GM18867 (cell line): ENCODE data around the gene ATRNL1.

Experiments used
- ATAC-seq: cut with Tn5 transposase; IDR thresholded peaks from one replicate; pipeline ENCODE4 v1.9.1; 2021; ENCODE audit warnings: mild to moderate bottlenecking, moderate library complexity; ENCODE audit not compliant: unreplicated experiment

Gene ATRNL1

GRCh38 chr10:115867305-115867704, 774.1 kb downstream of the ATRNL1 start:
- ATAC-seq: no peak

GRCh38 chr10:115871855-115872254, 778.7 kb downstream of the ATRNL1 start:
- ATAC-seq: no peak

- no peak for ATAC-seq
Observed at GRCh38 chr10:115875172-115875571, 782.0 kb downstream of the ATRNL1 start.

GRCh38 chr10:115879372-115880089, 786.4 kb downstream of the ATRNL1 start:
- ATAC-seq: peak; percentile 92

GRCh38 chr10:115882021-115882420, 788.9 kb downstream of the ATRNL1 start:
- no peak for ATAC-seq

GRCh38 chr10:115883372-115883771, 790.2 kb downstream of the ATRNL1 start:
- ATAC-seq: no peak

GRCh38 chr10:115884331-115884730, 791.2 kb downstream of the ATRNL1 start:
- no peak for ATAC-seq

- no peak for ATAC-seq
Observed at GRCh38 chr10:115895166-115895565, 802.0 kb downstream of the ATRNL1 start.

- no peak for ATAC-seq
Observed at GRCh38 chr10:115898242-115898641, 805.1 kb downstream of the ATRNL1 start.

- no peak for ATAC-seq
Observed at GRCh38 chr10:115902596-115902995, 809.4 kb downstream of the ATRNL1 start.

GRCh38 chr10:115903207-115903606, 810.0 kb downstream of the ATRNL1 start:
- no peak for ATAC-seq

- no peak for ATAC-seq
Observed at GRCh38 chr10:115903845-115904244, 810.7 kb downstream of the ATRNL1 start.

- ATAC-seq: no peak
Observed at GRCh38 chr10:115909037-115909436, 815.9 kb downstream of the ATRNL1 start.

- no peak for ATAC-seq
Observed at GRCh38 chr10:115909962-115910731, 817.0 kb downstream of the ATRNL1 start.

GRCh38 chr10:115914475-115914874, 821.3 kb downstream of the ATRNL1 start:
- no peak for ATAC-seq

- ATAC-seq: no peak
Observed at GRCh38 chr10:115915429-115915828, 822.3 kb downstream of the ATRNL1 start.

- ATAC-seq: no peak
Observed at GRCh38 chr10:115918812-115919211, 825.6 kb downstream of the ATRNL1 start.

GRCh38 chr10:115921795-115922194, 828.6 kb downstream of the ATRNL1 start:
- no peak for ATAC-seq

- ATAC-seq: no peak
Observed at GRCh38 chr10:115931309-115931708, 838.1 kb downstream of the ATRNL1 start.

- ATAC-seq: no peak
Observed at GRCh38 chr10:115932099-115932498, 838.9 kb downstream of the ATRNL1 start.

GRCh38 chr10:115933098-115933497, 839.9 kb downstream of the ATRNL1 start:
- ATAC-seq: peak; percentile 95

- ATAC-seq: no peak
Observed at GRCh38 chr10:115935731-115936130, 842.6 kb downstream of the ATRNL1 start.
